ENCODE measurements around the gene HBG2.

HBG2 gene

DNA sequence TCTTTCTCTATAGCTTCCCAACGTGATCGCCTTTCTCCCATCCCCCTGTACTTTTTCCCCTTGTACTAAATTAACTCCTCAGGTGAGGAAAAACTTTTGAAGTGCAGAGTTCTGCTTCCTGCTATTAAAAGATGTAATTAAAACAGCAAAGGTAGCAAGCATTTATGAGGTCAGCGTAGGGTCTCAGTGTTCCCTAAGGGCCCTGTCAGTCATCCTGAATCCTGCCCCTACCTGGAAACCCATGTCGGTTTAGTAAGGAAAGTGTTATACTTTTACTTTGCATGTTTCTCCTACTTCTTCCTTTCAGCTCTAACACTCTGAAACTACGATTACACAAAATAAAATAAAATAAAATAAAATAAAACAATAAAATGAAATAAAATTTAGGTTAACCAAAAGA lies 26.5 kb downstream of the HBG2 start:
- Histone ChIP-seq H3K4me3 (ENCODE audit: low read depth, low read length) (no peak overlapping the region), H3K27ac (ENCODE audit: low read depth, low read length) (no peak overlapping the region), H3K36me3 (ENCODE audit: control insufficient read depth, insufficient read depth, low read length) (no peaks in the 10 kb centered on the region), H3K9ac (ENCODE audit: low read length) (no peak overlapping the region), H3K9me3 (ENCODE audit: control insufficient read depth, insufficient read depth, low read depth, low read length) (no peaks in the 10 kb centered on the region), H3K27me3 (ENCODE audit: control insufficient read depth, insufficient read depth, low read length) (no peaks in the 10 kb centered on the region), H3K4me1 (ENCODE audit: control insufficient read depth, insufficient read depth, low read length) (no peaks in the 10 kb centered on the region)

DNA sequence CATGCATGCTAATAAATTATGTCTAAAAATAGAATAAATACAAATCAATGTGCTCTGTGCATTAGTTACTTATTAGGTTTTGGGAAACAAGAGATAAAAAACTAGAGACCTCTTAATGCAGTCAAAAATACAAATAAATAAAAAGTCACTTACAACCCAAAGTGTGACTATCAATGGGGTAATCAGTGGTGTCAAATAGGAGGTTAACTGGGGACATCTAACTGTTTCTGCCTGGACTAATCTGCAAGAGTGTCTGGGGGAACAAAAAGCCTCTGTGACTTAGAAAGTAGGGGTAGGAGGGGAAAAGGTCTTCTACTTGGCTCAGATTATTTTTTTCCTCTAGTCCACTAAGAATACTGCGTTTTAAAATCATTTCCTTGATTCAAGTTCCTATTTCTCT lies 26.9 kb downstream of the HBG2 start:
- no peak overlapping the region for H3K9ac ChIP-seq (ENCODE audit: low read length)
- H3K27ac ChIP-seq (ENCODE audit: low read depth, low read length) = no peak overlapping the region

DNA sequence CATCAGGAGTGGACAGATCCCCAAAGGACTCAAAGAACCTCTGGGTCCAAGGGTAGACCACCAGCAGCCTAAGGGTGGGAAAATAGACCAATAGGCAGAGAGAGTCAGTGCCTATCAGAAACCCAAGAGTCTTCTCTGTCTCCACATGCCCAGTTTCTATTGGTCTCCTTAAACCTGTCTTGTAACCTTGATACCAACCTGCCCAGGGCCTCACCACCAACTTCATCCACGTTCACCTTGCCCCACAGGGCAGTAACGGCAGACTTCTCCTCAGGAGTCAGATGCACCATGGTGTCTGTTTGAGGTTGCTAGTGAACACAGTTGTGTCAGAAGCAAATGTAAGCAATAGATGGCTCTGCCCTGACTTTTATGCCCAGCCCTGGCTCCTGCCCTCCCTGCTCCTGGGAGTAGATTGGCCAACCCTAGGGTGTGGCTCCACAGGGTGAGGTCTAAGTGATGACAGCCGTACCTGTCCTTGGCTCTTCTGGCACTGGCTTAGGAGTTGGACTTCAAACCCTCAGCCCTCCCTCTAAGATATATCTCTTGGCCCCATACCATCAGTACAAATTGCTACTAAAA lies 27.8 kb downstream of the HBG2 start, which contains the start of gene HBB:
Gene HBB, minus strand, starts transcription at position 340 of the 579 bp plus-strand sequence. Its CDS starts 50 bp downstream, at position 290.
- no peak within 1 kb of the TSS for H3K9ac ChIP-seq (ENCODE audit: low read length)
- no peaks in the 10 kb centered on the region for H3K36me3 ChIP-seq (ENCODE audit: control insufficient read depth, insufficient read depth, low read length)
- H3K4me3 ChIP-seq (ENCODE audit: low read depth, low read length) = no peak within 1 kb of the TSS
- no peak within 1 kb of the TSS for H3K27ac ChIP-seq (ENCODE audit: low read depth, low read length)
- no peaks in the 10 kb centered on the region for H3K27me3 ChIP-seq (ENCODE audit: control insufficient read depth, insufficient read depth, low read length)
- H3K9me3 ChIP-seq (ENCODE audit: control insufficient read depth, insufficient read depth, low read depth, low read length) = peaks cover 4% of the 10 kb centered on the region; the same call in 1 of the 2 replicates
- H3K4me1 ChIP-seq (ENCODE audit: control insufficient read depth, insufficient read depth, low read length) = no peaks in the 10 kb centered on the region

More for the DNA sequence above, 26.9 kb downstream of the HBG2 start:
- Histone ChIP-seq H3K4me3 (ENCODE audit: low read depth, low read length) (no peak overlapping the region), H3K27me3 (ENCODE audit: control insufficient read depth, insufficient read depth, low read length) (no peaks in the 10 kb centered on the region), H3K4me1 (ENCODE audit: control insufficient read depth, insufficient read depth, low read length) (no peaks in the 10 kb centered on the region), H3K9me3 (ENCODE audit: control insufficient read depth, insufficient read depth, low read depth, low read length) (no peaks in the 10 kb centered on the region), H3K36me3 (ENCODE audit: control insufficient read depth, insufficient read depth, low read length) (no peaks in the 10 kb centered on the region)

- no peak overlapping the region for H3K27ac ChIP-seq (ENCODE audit: low read depth, low read length)
- H3K27me3 ChIP-seq (ENCODE audit: control insufficient read depth, insufficient read depth, low read length) = no peaks in the 10 kb centered on the region
- H3K4me3 ChIP-seq (ENCODE audit: low read depth, low read length) = no peak overlapping the region
- H3K9ac ChIP-seq (ENCODE audit: low read length) = no peak overlapping the region
- H3K36me3 ChIP-seq (ENCODE audit: control insufficient read depth, insufficient read depth, low read length) = no peaks in the 10 kb centered on the region
- H3K4me1 ChIP-seq (ENCODE audit: control insufficient read depth, insufficient read depth, low read length) = no peaks in the 10 kb centered on the region
- peaks cover 9% of the 10 kb centered on the region for H3K9me3 ChIP-seq (ENCODE audit: control insufficient read depth, insufficient read depth, low read depth, low read length)
These were observed 29.1 kb downstream of the HBG2 start for GRCh38 chr11:5225480-5225871.

- H3K9me3 ChIP-seq (ENCODE audit: control insufficient read depth, insufficient read depth, low read depth, low read length) = peaks cover 9% of the 10 kb centered on the region
- H3K9ac ChIP-seq (ENCODE audit: low read length) = no peak overlapping the region
- H3K27me3 ChIP-seq (ENCODE audit: control insufficient read depth, insufficient read depth, low read length) = no peaks in the 10 kb centered on the region
- H3K27ac ChIP-seq (ENCODE audit: low read depth, low read length) = no peak overlapping the region
- H3K36me3 ChIP-seq (ENCODE audit: control insufficient read depth, insufficient read depth, low read length) = no peaks in the 10 kb centered on the region
- H3K4me3 ChIP-seq (ENCODE audit: low read depth, low read length) = no peak overlapping the region
- no peaks in the 10 kb centered on the region for H3K4me1 ChIP-seq (ENCODE audit: control insufficient read depth, insufficient read depth, low read length)
These were observed 29.8 kb downstream of the HBG2 start for GRCh38 chr11:5224538-5225479.

DNA sequence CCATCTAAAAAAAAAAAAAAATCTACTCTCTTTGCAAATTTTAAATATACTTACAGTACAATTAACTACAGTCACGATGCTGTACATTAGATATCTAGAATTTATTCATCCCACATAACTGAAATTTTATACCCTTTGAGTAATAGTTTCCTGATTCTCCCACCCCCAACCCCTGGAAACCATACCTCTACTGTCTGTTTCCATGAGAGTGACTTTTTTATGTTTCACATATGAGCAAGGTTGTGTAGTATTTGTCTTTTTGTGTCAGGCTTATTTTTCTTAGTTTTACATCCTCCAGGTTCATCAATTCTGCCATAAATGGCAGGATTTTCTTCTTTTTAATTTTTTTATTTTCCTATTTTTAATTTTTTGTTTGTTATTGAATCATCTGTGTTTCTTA lies 30.9 kb downstream of the HBG2 start:
- H3K36me3 ChIP-seq (ENCODE audit: control insufficient read depth, insufficient read depth, low read length) = no peaks in the 10 kb centered on the region
- H3K9me3 ChIP-seq (ENCODE audit: control insufficient read depth, insufficient read depth, low read depth, low read length) = peaks cover 9% of the 10 kb centered on the region
- no peak overlapping the region for H3K4me3 ChIP-seq (ENCODE audit: low read depth, low read length)
- no peak overlapping the region for H3K9ac ChIP-seq (ENCODE audit: low read length)
- no peak overlapping the region for H3K27ac ChIP-seq (ENCODE audit: low read depth, low read length)
- H3K27me3 ChIP-seq (ENCODE audit: control insufficient read depth, insufficient read depth, low read length) = no peaks in the 10 kb centered on the region
- H3K4me1 ChIP-seq (ENCODE audit: control insufficient read depth, insufficient read depth, low read length) = no peaks in the 10 kb centered on the region

- no peaks in the 10 kb centered on the region for H3K4me1 ChIP-seq (ENCODE audit: control insufficient read depth, insufficient read depth, low read length)
- no peaks in the 10 kb centered on the region for H3K36me3 ChIP-seq (ENCODE audit: control insufficient read depth, insufficient read depth, low read length)
- no peaks in the 10 kb centered on the region for H3K27me3 ChIP-seq (ENCODE audit: control insufficient read depth, insufficient read depth, low read length)
- H3K4me3 ChIP-seq (ENCODE audit: low read depth, low read length) = no peak overlapping the region
- no peak overlapping the region for H3K27ac ChIP-seq (ENCODE audit: low read depth, low read length)
- H3K9me3 ChIP-seq (ENCODE audit: control insufficient read depth, insufficient read depth, low read depth, low read length) = peaks cover 9% of the 10 kb centered on the region
- no peak overlapping the region for H3K9ac ChIP-seq (ENCODE audit: low read length)
These were observed 31.4 kb downstream of the HBG2 start for GRCh38 chr11:5223146-5223545.

DNA sequence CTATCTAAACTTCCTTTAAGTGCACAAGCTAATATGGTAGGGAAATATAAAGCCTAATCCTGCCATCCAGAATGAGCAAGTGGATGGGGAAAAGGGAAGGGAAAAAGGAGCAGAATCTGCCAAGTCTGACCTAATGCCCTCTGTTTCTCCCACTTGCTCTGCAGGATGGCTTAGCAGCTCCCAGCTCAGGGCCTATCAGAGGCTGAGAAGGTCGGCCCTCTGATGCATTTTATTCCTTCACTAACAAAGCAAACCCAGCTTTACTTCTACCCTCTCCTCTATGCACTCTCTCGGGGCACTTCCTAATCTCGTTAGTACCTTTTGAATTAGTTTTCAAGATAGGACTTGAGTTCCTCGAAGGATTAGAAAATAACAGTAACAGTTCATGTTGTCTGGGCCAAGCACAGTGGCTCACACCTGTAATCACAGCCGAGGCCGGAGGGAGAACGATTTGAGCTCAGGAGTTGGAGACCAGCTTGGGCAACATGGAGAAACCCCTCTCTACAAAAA lies 44.1 kb downstream of the HBG2 start:
- Histone ChIP-seq H3K36me3 (ENCODE audit: control insufficient read depth, insufficient read depth, low read length) (no peaks in the 10 kb centered on the region), H3K9ac (ENCODE audit: low read length) (no peak overlapping the region)

DNA sequence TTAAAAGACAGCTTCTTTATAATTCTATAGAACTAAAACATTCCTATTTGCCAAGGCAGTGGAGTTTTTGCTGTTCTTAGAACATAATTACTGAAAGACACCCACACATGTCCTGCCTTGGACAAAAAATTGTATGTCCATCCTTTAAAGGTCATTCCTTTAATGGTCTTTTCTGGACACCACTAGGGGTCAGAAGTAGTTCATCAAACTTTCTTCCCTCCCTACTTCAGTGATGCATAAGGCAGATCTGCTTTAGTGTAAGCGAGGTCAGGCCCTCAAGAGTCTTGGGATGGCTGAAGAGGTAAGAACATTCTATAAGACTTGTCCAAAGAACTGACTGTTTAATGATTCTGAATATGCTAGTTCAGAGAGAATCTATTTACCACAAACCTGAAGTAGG lies 49.8 kb downstream of the HBG2 start:
- H3K9me3 ChIP-seq (ENCODE audit: control insufficient read depth, insufficient read depth, low read depth, low read length) = no peaks in the 10 kb centered on the region
- H3K36me3 ChIP-seq (ENCODE audit: control insufficient read depth, insufficient read depth, low read length) = no peaks in the 10 kb centered on the region
- H3K27ac ChIP-seq (ENCODE audit: low read depth, low read length) = no peak overlapping the region
- H3K27me3 ChIP-seq (ENCODE audit: control insufficient read depth, insufficient read depth, low read length) = no peaks in the 10 kb centered on the region
- H3K4me1 ChIP-seq (ENCODE audit: control insufficient read depth, insufficient read depth, low read length) = no peaks in the 10 kb centered on the region
- H3K9ac ChIP-seq (ENCODE audit: low read length) = no peak overlapping the region
- no peak overlapping the region for H3K4me3 ChIP-seq (ENCODE audit: low read depth, low read length)

More for the DNA sequence above, 44.1 kb downstream of the HBG2 start:
- H3K4me3 ChIP-seq (ENCODE audit: low read depth, low read length) = no peak overlapping the region
- no peak overlapping the region for H3K27ac ChIP-seq (ENCODE audit: low read depth, low read length)
- no peaks in the 10 kb centered on the region for H3K9me3 ChIP-seq (ENCODE audit: control insufficient read depth, insufficient read depth, low read depth, low read length)
- no peaks in the 10 kb centered on the region for H3K4me1 ChIP-seq (ENCODE audit: control insufficient read depth, insufficient read depth, low read length)
- H3K27me3 ChIP-seq (ENCODE audit: control insufficient read depth, insufficient read depth, low read length) = no peaks in the 10 kb centered on the region

DNA sequence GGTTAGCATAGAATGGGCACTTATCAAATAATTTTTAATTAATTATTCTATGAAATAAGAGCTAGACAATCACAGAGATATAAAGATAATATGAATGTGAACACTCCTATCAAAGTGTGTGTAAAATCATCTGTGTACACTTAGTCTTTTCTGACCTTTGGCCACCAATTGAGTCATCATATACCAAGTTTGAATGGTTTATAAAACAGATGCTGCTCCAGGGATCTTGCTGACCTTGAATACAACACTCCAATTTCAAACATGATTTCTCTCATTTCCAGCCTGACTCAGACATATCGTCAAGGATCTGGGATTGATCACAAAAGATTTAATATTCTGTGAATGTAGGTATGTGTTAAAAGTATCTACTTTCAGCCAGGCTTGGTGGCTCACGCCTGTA lies 51.2 kb downstream of the HBG2 start:
- no peak overlapping the region for H3K4me3 ChIP-seq (ENCODE audit: low read depth, low read length)
- H3K27me3 ChIP-seq (ENCODE audit: control insufficient read depth, insufficient read depth, low read length) = no peaks in the 10 kb centered on the region

More for the DNA sequence above, 51.2 kb downstream of the HBG2 start:
- H3K9me3 ChIP-seq (ENCODE audit: control insufficient read depth, insufficient read depth, low read depth, low read length) = no peaks in the 10 kb centered on the region
- no peak overlapping the region for H3K9ac ChIP-seq (ENCODE audit: low read length)
- no peaks in the 10 kb centered on the region for H3K36me3 ChIP-seq (ENCODE audit: control insufficient read depth, insufficient read depth, low read length)
- H3K27ac ChIP-seq (ENCODE audit: low read depth, low read length) = no peak overlapping the region
- H3K4me1 ChIP-seq (ENCODE audit: control insufficient read depth, insufficient read depth, low read length) = no peaks in the 10 kb centered on the region
